Middle frontal gyrus (tissue), 1 donor: Measurements from ENCODE around the gene NRGN.

Experiments
- DNase-seq: peaks from one replicate; pipeline ENCODE4 v3.0.0-alpha.2; 2015; ENCODE audit warnings: low spot score; ENCODE audit errors: extremely low spot score

NRGN gene

GRCh38 chr11:124740277-124740882 is 638 bp downstream of the NRGN start:
- DNase-seq, result no peak

GRCh38 chr11:124742555-124742954 is 2.8 kb downstream of the NRGN start:
- DNase-seq, result no peak

GRCh38 chr11:124743050-124743449 is 3.3 kb downstream of the NRGN start:
- DNase-seq, result no peak

GRCh38 chr11:124745270-124745834 is 5.6 kb downstream of the NRGN start:
- DNase-seq, result no peak

- no peak for DNase-seq
These were observed 6.3 kb downstream of the NRGN start for GRCh38 chr11:124745835-124746620.

GRCh38 chr11:124746621-124747243 is 7.0 kb downstream of the NRGN start:
- no peak for DNase-seq

GRCh38 chr11:124747406-124748099 is 7.8 kb downstream of the NRGN start:
- no peak for DNase-seq

- no peak for DNase-seq
These were observed 8.3 kb downstream of the NRGN start for GRCh38 chr11:124748100-124748418.

- no peak for DNase-seq
These were observed 9.0 kb downstream of the NRGN start for GRCh38 chr11:124748481-124749343.

GRCh38 chr11:124749912-124750311 is 10.2 kb downstream of the NRGN start:
- no peak for DNase-seq

GRCh38 chr11:124751391-124751740 is 11.6 kb downstream of the NRGN start:
- no peak for DNase-seq

- DNase-seq, result no peak
These were observed 12.2 kb downstream of the NRGN start, which contains the start of gene VSIG2 for GRCh38 chr11:124751741-124752470. Gene VSIG2 (minus strand): TSS chr11:124752255. CDS start chr11:124752137, 118 bp downstream.

- DNase-seq, result no peak
These were observed 12.8 kb downstream of the NRGN start for GRCh38 chr11:124752471-124753102.

GRCh38 chr11:124753205-124753604 is 13.5 kb downstream of the NRGN start:
- no peak for DNase-seq

GRCh38 chr11:124753624-124754023 is 13.9 kb downstream of the NRGN start:
- DNase-seq, result no peak

- DNase-seq, result no peak
These were observed 14.6 kb downstream of the NRGN start for GRCh38 chr11:124754309-124754708.

- DNase-seq, result no peak
These were observed 15.0 kb downstream of the NRGN start for GRCh38 chr11:124754710-124755109.

- DNase-seq, result no peak
These were observed 16.5 kb downstream of the NRGN start for GRCh38 chr11:124756033-124756752.

- DNase-seq, result no peak
These were observed 17.0 kb downstream of the NRGN start for GRCh38 chr11:124756753-124757227.
